GM23338 (cell line): Measurements from ENCODE around the gene CLASRP. TPM values are rescaled to one million over a fixed set of nuclear protein-coding genes. Genes with fewer than 3 reads are reported as not detected.
A peak's percentile ranks its signal among the peaks of the same experiment; 100 is the strongest.

ENCODE experiments used
- ATAC-seq: fragments of 200-7000 bp; cut with Tn5 transposase; 3 replicates; pipeline ENCODE4 v1.9.1; 2020
- DNase-seq: peaks from one replicate; pipeline ENCODE4 v3.0.0-alpha.2; 2015; ENCODE audit warnings: low spot score
- H2AFZ ChIP-seq: fragments of 200-600 bp; sonication (generic); 2 replicates; pipeline ENCODE4 v1.8.0; 2016; ENCODE audit warnings: antibody characterized with exemption, mild to moderate bottlenecking, moderate library complexity
- H3F3A ChIP-seq: fragments of 200-600 bp; sonication (generic); replicated peaks from 2 replicates; pipeline ENCODE4 v1.8.0; 2017; ENCODE audit warnings: antibody characterized with exemption, mixed run types, low read depth
- H3K27ac ChIP-seq: fragments of 200-600 bp; sonication (generic); 2 replicates; pipeline ENCODE4 v1.6.1; 2016; ENCODE audit warnings: low read depth
- H3K27me3 ChIP-seq: fragments of 200-600 bp; sonication (generic); 2 replicates; pipeline ENCODE4 v1.8.0; 2016; ENCODE audit warnings: mild to moderate bottlenecking, mixed run types, moderate library complexity; ENCODE audit not compliant: insufficient read depth
- H3K36me3 ChIP-seq: fragments of 200-600 bp; sonication (generic); 2 replicates; pipeline ENCODE4 v1.8.0; 2016; ENCODE audit warnings: mild to moderate bottlenecking; ENCODE audit not compliant: insufficient read depth
- H3K4me1 ChIP-seq: fragments of 200-600 bp; sonication (generic); 2 replicates; pipeline ENCODE4 v1.8.0; 2016; ENCODE audit warnings: mild to moderate bottlenecking, moderate library complexity; ENCODE audit not compliant: insufficient read depth
- H3K4me2 ChIP-seq: fragments of 200-600 bp; sonication (generic); 2 replicates; pipeline ENCODE4 v1.7.1; 2017; ENCODE audit warnings: mixed run types
- H3K4me3 ChIP-seq: fragments of 200-600 bp; sonication (generic); 2 replicates; pipeline ENCODE4 v1.6.1; 2016; ENCODE audit warnings: mixed run types
- H3K79me2 ChIP-seq: fragments of 200-600 bp; sonication (generic); replicated peaks from 2 replicates; pipeline ENCODE4 v1.8.0; 2017; ENCODE audit warnings: mild to moderate bottlenecking; ENCODE audit not compliant: insufficient read depth
- H3K9me2 ChIP-seq: fragments of 200-600 bp; sonication (generic); 2 replicates; pipeline ENCODE4 v1.8.0; 2017; ENCODE audit not compliant: insufficient read depth
- H4K20me1 ChIP-seq: fragments of 200-600 bp; sonication (generic); replicated peaks from 2 replicates; pipeline ENCODE4 v1.8.0; 2017; ENCODE audit warnings: mild to moderate bottlenecking; ENCODE audit not compliant: insufficient read depth
- H3K27ac Mint-ChIP-seq: 2 replicates; pipeline ENCODE4 v1.8.0; 2020; ENCODE audit warnings: inconsistent platforms, mild to moderate bottlenecking, moderate library complexity, mixed read lengths
- H3K27me3 Mint-ChIP-seq: 3 replicates; pipeline ENCODE4 v1.8.0; 2022; ENCODE audit warnings: low read depth, mild to moderate bottlenecking, moderate library complexity, mixed read lengths, inconsistent platforms; ENCODE audit not compliant: insufficient read depth, poor library complexity
- H3K36me3 Mint-ChIP-seq: 3 replicates; pipeline ENCODE4 v1.8.0; 2021; ENCODE audit warnings: low read depth, mild to moderate bottlenecking, inconsistent platforms, moderate library complexity, mixed read lengths
- H3K4me1 Mint-ChIP-seq: 3 replicates; pipeline ENCODE4 v1.8.0; 2020; ENCODE audit warnings: mild to moderate bottlenecking, inconsistent platforms, mixed read lengths
- H3K4me3 Mint-ChIP-seq: 3 replicates; pipeline ENCODE4 v1.8.0; 2021; ENCODE audit warnings: moderate library complexity, mild to moderate bottlenecking, inconsistent platforms, mixed read lengths
- H3K9me3 Mint-ChIP-seq: 3 replicates; pipeline ENCODE4 v1.8.0; 2020; ENCODE audit warnings: moderate library complexity, mild to moderate bottlenecking, inconsistent platforms, mixed read lengths
- CREB1 ChIP-seq: fragments of 250-450 bp; sonication (Bioruptor Pico); IDR thresholded peaks from 2 replicates; pipeline ENCODE4 v1.5.0; 2020; ENCODE audit warnings: low read depth, mild to moderate bottlenecking, moderate library complexity
- EZH2 ChIP-seq: fragments of 200-600 bp; sonication (generic); IDR thresholded peaks from one replicate; pipeline ENCODE4 v1.8.0; 2017; ENCODE audit warnings: antibody characterized with exemption, mild to moderate bottlenecking, low read depth; ENCODE audit not compliant: unreplicated experiment
- EZH2phosphoT487 ChIP-seq: fragments of 200-600 bp; sonication (generic); IDR thresholded peaks from one replicate; pipeline ENCODE4 v1.8.1; 2018; ENCODE audit warnings: antibody characterized with exemption; ENCODE audit not compliant: unreplicated experiment
- JUNB ChIP-seq: IDR thresholded peaks from one replicate; pipeline ENCODE4 v1.6.1; 2016; ENCODE audit warnings: antibody characterized with exemption; ENCODE audit not compliant: unreplicated experiment
- NANOG ChIP-seq: IDR thresholded peaks from 2 replicates; pipeline ENCODE4 v1.6.1; 2016; ENCODE audit warnings: antibody characterized with exemption, borderline replicate concordance
- POLR2AphosphoS5 ChIP-seq: IDR thresholded peaks from 2 replicates; pipeline ENCODE4 v1.6.1; 2016; ENCODE audit warnings: antibody characterized with exemption, low read depth
- STAT1 ChIP-seq: IDR thresholded peaks from one replicate; pipeline ENCODE4 v1.6.1; 2016; ENCODE audit warnings: antibody characterized with exemption; ENCODE audit not compliant: unreplicated experiment
- ZNF462 ChIP-seq: fragments of 250-450 bp; sonication (Bioruptor Pico); IDR thresholded peaks from 2 replicates; pipeline ENCODE4 v1.5.0; 2020; ENCODE audit warnings: mild to moderate bottlenecking, moderate library complexity
- polyA plus RNA-seq: library from polyadenylated mRNA; unstranded; fragments of >200 nt; fragmentation: Nextera tagmentation; extraction: Ambion mirVana; gene quantifications from 2 replicates; pipeline ENCODE4 v1.2.1, GENCODE V29; 2016
- total RNA-seq: library from RNA; depleted of rRNA; stranded (reverse); fragments of >200 nt; shearing (Covaris generic); gene quantifications from 2 replicates; pipeline ENCODE4 v1.2.3, GENCODE V29; 2014

CLASRP gene
- total and polyA plus RNA-seq, 2 experiments from 2014 or later: 27.1 to 78.7 TPM

- H3K4me3 Mint-ChIP-seq: no peak overlapping the region
- peaks cover 4% of the 10 kb centered on the region; the same call in 2 of the 3 replicates for H3K36me3 Mint-ChIP-seq
- DNase-seq (no peak), ATAC-seq (peak; percentile 8; the same call in 1 of the 3 replicates)
- H3K4me2 ChIP-seq: no peak overlapping the region
- H3K4me1 Mint-ChIP-seq: peaks cover 73% of the 10 kb centered on the region
- H3K27me3 ChIP-seq: no peaks in the 10 kb centered on the region
- peaks cover 73% of the 10 kb centered on the region for H4K20me1 ChIP-seq
- H3K4me3 ChIP-seq: no peak overlapping the region
- H3K9me2 ChIP-seq: no peaks in the 10 kb centered on the region
- TF ChIP-seq JUNB (no peak), CREB1 (CRISPR knock-in tag) (no peak), POLR2AphosphoS5 (no peak), NANOG (no peak), STAT1 (no peak), EZH2 (no peak), EZH2phosphoT487 (no peak), ZNF462 (CRISPR knock-in tag) (no peak)
- H3K27ac Mint-ChIP-seq: 0 out of 2 replicates have a peak overlapping the region, but pooled peaks have one; percentile 54
- no peaks in the 10 kb centered on the region for H3K9me3 Mint-ChIP-seq
- peaks cover 27% of the 10 kb centered on the region for H3K4me1 ChIP-seq
- H3K79me2 ChIP-seq: peaks cover 99% of the 10 kb centered on the region
- no peak overlapping the region for H2AFZ ChIP-seq
- H3K27ac ChIP-seq: no peak overlapping the region
- H3F3A ChIP-seq: no peaks in the 10 kb centered on the region
- H3K27me3 Mint-ChIP-seq: peaks cover 18% of the 10 kb centered on the region
- H3K36me3 ChIP-seq: no peaks in the 10 kb centered on the region
Measured at GRCh38 chr19:45097776-45098520, 59.1 kb downstream of the CLASRP start.
